GM23338 (cell line): ENCODE data around the gene SRI.

Experiments used
- POLR2AphosphoS5 ChIP-seq: IDR thresholded peaks from 2 replicates; pipeline ENCODE4 v1.6.1; 2016; ENCODE audit warnings: antibody characterized with exemption, low read depth
- TF ChIP-seq, protein P1 (sequence below): IDR thresholded peaks from 2 replicates; pipeline ENCODE4 v1.6.1; 2016; ENCODE audit warnings: antibody characterized with exemption
- TF ChIP-seq, protein P2 (sequence below), 2 experiments: fragments of 200-600 bp in 1 of 2; sonication (generic) in 1 of 2; conservative IDR thresholded peaks; 2 replicates each; pipeline versions ENCODE4 v1.5.1 to v1.6.1; 2016 to 2017; ENCODE audit warnings: antibody characterized with exemption in 2 of 2, low read depth in 2 of 2, mild to moderate bottlenecking in 2 of 2, moderate library complexity in 1 of 2
- TF ChIP-seq, protein P3 (sequence below): IDR thresholded peaks from one replicate; pipeline ENCODE4 v1.6.1; 2018; ENCODE audit warnings: antibody characterized with exemption; ENCODE audit not compliant: unreplicated experiment

DNA sequence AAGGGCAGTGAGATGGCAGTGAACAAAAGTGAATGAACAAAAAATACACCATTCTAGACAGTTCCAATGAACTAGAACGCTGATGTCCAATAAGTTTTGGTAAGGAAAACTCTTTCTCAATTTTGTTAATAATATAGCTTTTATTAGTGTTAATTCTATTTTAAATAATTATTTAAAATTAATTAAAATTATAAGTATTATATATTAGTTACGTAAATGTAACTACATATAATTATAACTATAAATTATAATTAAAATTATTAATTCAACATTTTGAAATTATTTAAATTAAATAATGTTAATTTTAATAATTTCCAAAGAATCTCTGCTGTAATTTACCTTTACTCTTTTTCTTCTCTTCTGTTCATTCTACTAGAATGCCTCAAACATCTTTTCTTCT is 5.4 kb downstream of the SRI start:
- TF ChIP-seq, protein P1, sequence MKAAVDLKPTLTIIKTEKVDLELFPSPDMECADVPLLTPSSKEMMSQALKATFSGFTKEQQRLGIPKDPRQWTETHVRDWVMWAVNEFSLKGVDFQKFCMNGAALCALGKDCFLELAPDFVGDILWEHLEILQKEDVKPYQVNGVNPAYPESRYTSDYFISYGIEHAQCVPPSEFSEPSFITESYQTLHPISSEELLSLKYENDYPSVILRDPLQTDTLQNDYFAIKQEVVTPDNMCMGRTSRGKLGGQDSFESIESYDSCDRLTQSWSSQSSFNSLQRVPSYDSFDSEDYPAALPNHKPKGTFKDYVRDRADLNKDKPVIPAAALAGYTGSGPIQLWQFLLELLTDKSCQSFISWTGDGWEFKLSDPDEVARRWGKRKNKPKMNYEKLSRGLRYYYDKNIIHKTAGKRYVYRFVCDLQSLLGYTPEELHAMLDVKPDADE: no peak
- TF ChIP-seq, protein P2, sequence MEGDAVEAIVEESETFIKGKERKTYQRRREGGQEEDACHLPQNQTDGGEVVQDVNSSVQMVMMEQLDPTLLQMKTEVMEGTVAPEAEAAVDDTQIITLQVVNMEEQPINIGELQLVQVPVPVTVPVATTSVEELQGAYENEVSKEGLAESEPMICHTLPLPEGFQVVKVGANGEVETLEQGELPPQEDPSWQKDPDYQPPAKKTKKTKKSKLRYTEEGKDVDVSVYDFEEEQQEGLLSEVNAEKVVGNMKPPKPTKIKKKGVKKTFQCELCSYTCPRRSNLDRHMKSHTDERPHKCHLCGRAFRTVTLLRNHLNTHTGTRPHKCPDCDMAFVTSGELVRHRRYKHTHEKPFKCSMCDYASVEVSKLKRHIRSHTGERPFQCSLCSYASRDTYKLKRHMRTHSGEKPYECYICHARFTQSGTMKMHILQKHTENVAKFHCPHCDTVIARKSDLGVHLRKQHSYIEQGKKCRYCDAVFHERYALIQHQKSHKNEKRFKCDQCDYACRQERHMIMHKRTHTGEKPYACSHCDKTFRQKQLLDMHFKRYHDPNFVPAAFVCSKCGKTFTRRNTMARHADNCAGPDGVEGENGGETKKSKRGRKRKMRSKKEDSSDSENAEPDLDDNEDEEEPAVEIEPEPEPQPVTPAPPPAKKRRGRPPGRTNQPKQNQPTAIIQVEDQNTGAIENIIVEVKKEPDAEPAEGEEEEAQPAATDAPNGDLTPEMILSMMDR (conservative IDR thresholded peaks at IDR 0.05; ENCODE audit: low read depth in 2 of 2): no peak
- TF ChIP-seq, protein P3, sequence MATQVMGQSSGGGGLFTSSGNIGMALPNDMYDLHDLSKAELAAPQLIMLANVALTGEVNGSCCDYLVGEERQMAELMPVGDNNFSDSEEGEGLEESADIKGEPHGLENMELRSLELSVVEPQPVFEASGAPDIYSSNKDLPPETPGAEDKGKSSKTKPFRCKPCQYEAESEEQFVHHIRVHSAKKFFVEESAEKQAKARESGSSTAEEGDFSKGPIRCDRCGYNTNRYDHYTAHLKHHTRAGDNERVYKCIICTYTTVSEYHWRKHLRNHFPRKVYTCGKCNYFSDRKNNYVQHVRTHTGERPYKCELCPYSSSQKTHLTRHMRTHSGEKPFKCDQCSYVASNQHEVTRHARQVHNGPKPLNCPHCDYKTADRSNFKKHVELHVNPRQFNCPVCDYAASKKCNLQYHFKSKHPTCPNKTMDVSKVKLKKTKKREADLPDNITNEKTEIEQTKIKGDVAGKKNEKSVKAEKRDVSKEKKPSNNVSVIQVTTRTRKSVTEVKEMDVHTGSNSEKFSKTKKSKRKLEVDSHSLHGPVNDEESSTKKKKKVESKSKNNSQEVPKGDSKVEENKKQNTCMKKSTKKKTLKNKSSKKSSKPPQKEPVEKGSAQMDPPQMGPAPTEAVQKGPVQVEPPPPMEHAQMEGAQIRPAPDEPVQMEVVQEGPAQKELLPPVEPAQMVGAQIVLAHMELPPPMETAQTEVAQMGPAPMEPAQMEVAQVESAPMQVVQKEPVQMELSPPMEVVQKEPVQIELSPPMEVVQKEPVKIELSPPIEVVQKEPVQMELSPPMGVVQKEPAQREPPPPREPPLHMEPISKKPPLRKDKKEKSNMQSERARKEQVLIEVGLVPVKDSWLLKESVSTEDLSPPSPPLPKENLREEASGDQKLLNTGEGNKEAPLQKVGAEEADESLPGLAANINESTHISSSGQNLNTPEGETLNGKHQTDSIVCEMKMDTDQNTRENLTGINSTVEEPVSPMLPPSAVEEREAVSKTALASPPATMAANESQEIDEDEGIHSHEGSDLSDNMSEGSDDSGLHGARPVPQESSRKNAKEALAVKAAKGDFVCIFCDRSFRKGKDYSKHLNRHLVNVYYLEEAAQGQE: no peak
- no peak for TF ChIP-seq POLR2AphosphoS5
